WTC11 (cell line): ENCODE measurements around the gene SUMO1. TPM values are rescaled to one million over a fixed set of nuclear protein-coding genes. Genes with fewer than 3 reads are reported as not detected.

Source experiments
- ATAC-seq: fragments of 200-7000 bp; cut with Tn5 transposase; 2 replicates; pipeline ENCODE4 v1.10.0; 2021; ENCODE audit warnings: mild to moderate bottlenecking, moderate library complexity
- CTCF ChIA-PET: fragments of 300-600 bp; sonication (Branson Sonifier 250); formaldehyde crosslinking; loops from one replicate; lab custom pipeline; 2021; ENCODE audit warnings: antibody characterized with exemption; lab: Charles Lee
- POLR2A ChIA-PET: fragments of 350-600 bp; sonication (Branson Sonifier 250); formaldehyde crosslinking; loops from one replicate; lab custom pipeline; 2021; ENCODE audit warnings: antibody characterized with exemption; lab: Charles Lee
- DNase-seq: peaks from one replicate; pipeline ENCODE4 v3.0.0; 2021; ENCODE audit warnings: low spot score
- H3K27ac Mint-ChIP-seq: 2 replicates; pipeline ENCODE4 v1.8.0; 2021; ENCODE audit warnings: mixed read lengths
- H3K27me3 Mint-ChIP-seq: 2 replicates; pipeline ENCODE4 v1.8.0; 2021; ENCODE audit warnings: low read depth, mild to moderate bottlenecking, moderate library complexity, mixed read lengths
- H3K36me3 Mint-ChIP-seq: 2 replicates; pipeline ENCODE4 v1.8.0; 2021; ENCODE audit warnings: mixed read lengths
- H3K4me1 Mint-ChIP-seq: 2 replicates; pipeline ENCODE4 v1.8.0; 2022; ENCODE audit warnings: mixed read lengths
- H3K4me3 Mint-ChIP-seq: 2 replicates; pipeline ENCODE4 v1.8.0; 2021; ENCODE audit warnings: mild to moderate bottlenecking, moderate library complexity, mixed read lengths
- H3K9me3 Mint-ChIP-seq: 2 replicates; pipeline ENCODE4 v1.8.0; 2021; ENCODE audit warnings: mixed read lengths
- NFATC4 ChIP-seq: fragments of 250-450 bp; sonication (Bioruptor Pico); IDR thresholded peaks from 2 replicates; pipeline ENCODE4 v1.9.0; 2021; ENCODE audit warnings: mild to moderate bottlenecking
- NFYB ChIP-seq: sonication (generic); formaldehyde crosslinking; conservative IDR thresholded peaks from 2 replicates; pipeline ENCODE4 v1.8.0; 2022; ENCODE audit warnings: low read depth, missing genetic modification reagents
- NR2C2 ChIP-seq: sonication (generic); formaldehyde crosslinking; IDR thresholded peaks from 2 replicates; pipeline ENCODE4 v1.8.0; 2022; ENCODE audit warnings: mild to moderate bottlenecking, missing genetic modification reagents
- RORB ChIP-seq: fragments of 250-450 bp; sonication (Bioruptor Pico); IDR thresholded peaks from 2 replicates; pipeline ENCODE4 v1.9.0; 2021; ENCODE audit warnings: mild to moderate bottlenecking
- SMAD4 ChIP-seq: sonication (generic); formaldehyde crosslinking; IDR thresholded peaks from 2 replicates; pipeline ENCODE4 v1.8.0; 2022; ENCODE audit warnings: mild to moderate bottlenecking, missing genetic modification reagents
- SOX15 ChIP-seq: fragments of 250-450 bp; sonication (Bioruptor Pico); IDR thresholded peaks from 2 replicates; pipeline ENCODE4 v1.9.0; 2021; ENCODE audit warnings: mild to moderate bottlenecking
- ZNF232 ChIP-seq: sonication (generic); formaldehyde crosslinking; IDR thresholded peaks from 2 replicates; pipeline ENCODE4 v1.8.0; 2022; ENCODE audit warnings: mild to moderate bottlenecking, missing genetic modification reagents
- ZNF396 ChIP-seq: fragments of 250-450 bp; sonication (Bioruptor Pico); IDR thresholded peaks from 2 replicates; pipeline ENCODE4 v1.8.0; 2021; ENCODE audit warnings: mild to moderate bottlenecking, moderate library complexity, borderline replicate concordance
- total RNA-seq: library from RNA; stranded (reverse); gene quantifications from 3 replicates; pipeline ENCODE4 v1.2.3, GENCODE V29; 2021
- TF ChIP-seq, protein P1 (sequence below): sonication (generic); formaldehyde crosslinking; IDR thresholded peaks from 2 replicates; pipeline ENCODE4 v1.8.1; 2022; ENCODE audit warnings: low read depth, mild to moderate bottlenecking, moderate library complexity, missing genetic modification reagents, borderline replicate concordance
- TF ChIP-seq, protein P2 (sequence below): sonication (generic); formaldehyde crosslinking; IDR thresholded peaks from 2 replicates; pipeline ENCODE4 v1.8.1; 2022; ENCODE audit warnings: mild to moderate bottlenecking, missing genetic modification reagents, moderate library complexity, borderline replicate concordance
- TF ChIP-seq, protein P3 (sequence below): sonication (generic); formaldehyde crosslinking; IDR thresholded peaks from 2 replicates; pipeline ENCODE4 v1.8.1; 2023; ENCODE audit warnings: mild to moderate bottlenecking, missing genetic modification reagents, moderate library complexity
- TF ChIP-seq, protein P4 (sequence below): fragments of 200-600 bp; IDR thresholded peaks from 2 replicates; pipeline ENCODE4 v1.8.0; 2022; ENCODE audit warnings: antibody characterized with exemption
- TF ChIP-seq, protein P5 (sequence below): sonication (generic); formaldehyde crosslinking; IDR thresholded peaks from 2 replicates; pipeline ENCODE4 v1.8.1; 2023; ENCODE audit warnings: mild to moderate bottlenecking, missing genetic modification reagents, moderate library complexity
- TF ChIP-seq, protein P6 (sequence below): sonication (generic); formaldehyde crosslinking; IDR thresholded peaks from 2 replicates; pipeline ENCODE4 v1.8.0; 2023; ENCODE audit warnings: mild to moderate bottlenecking, missing genetic modification reagents
- TF ChIP-seq, protein P7 (sequence below): sonication (generic); formaldehyde crosslinking; IDR thresholded peaks from 2 replicates; pipeline ENCODE4 v1.8.0; 2022; ENCODE audit warnings: mild to moderate bottlenecking, missing genetic modification reagents
- TF ChIP-seq, protein P8 (sequence below): fragments of 250-450 bp; sonication (Bioruptor Pico); IDR thresholded peaks from 2 replicates; pipeline ENCODE4 v1.8.0; 2021; ENCODE audit warnings: mild to moderate bottlenecking

The SUMO1 gene
- total RNA-seq, 1 experiment from 2014 or later: 172 TPM

DNA sequence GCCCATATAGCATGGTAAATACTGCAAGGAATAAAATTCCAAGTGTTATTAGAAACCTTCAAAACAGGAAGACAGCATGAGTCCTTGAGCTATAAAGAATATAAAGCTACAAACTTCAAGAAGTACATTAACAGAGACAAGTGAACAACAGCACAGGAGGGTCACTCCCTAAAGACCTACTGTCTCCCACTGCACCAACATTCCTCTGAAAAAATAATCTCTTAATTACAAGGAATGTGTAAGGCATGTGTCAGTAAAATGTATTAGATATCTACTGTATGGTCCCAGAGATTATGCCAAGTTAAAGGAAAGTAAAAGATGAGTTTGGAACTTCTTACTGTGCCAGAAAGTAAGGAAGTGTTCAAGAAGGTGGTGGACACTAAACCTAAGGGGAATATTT lies 29.9 kb downstream of the SUMO1 start:
- H3K27me3 Mint-ChIP-seq: no peaks in the 10 kb centered on the region
- no peak overlapping the region for H3K4me3 Mint-ChIP-seq
- TF ChIP-seq, protein P1, sequence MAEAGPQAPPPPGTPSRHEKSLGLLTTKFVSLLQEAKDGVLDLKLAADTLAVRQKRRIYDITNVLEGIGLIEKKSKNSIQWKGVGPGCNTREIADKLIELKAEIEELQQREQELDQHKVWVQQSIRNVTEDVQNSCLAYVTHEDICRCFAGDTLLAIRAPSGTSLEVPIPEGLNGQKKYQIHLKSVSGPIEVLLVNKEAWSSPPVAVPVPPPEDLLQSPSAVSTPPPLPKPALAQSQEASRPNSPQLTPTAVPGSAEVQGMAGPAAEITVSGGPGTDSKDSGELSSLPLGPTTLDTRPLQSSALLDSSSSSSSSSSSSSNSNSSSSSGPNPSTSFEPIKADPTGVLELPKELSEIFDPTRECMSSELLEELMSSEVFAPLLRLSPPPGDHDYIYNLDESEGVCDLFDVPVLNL: no peak
- no peak for TF ChIP-seq ZNF232 (CRISPR knock-in tag)
- TF ChIP-seq ZNF396: no peak
- TF ChIP-seq, protein P2, sequence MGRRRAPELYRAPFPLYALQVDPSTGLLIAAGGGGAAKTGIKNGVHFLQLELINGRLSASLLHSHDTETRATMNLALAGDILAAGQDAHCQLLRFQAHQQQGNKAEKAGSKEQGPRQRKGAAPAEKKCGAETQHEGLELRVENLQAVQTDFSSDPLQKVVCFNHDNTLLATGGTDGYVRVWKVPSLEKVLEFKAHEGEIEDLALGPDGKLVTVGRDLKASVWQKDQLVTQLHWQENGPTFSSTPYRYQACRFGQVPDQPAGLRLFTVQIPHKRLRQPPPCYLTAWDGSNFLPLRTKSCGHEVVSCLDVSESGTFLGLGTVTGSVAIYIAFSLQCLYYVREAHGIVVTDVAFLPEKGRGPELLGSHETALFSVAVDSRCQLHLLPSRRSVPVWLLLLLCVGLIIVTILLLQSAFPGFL (CRISPR knock-in tag): no peak
- no peak for TF ChIP-seq NFYB (CRISPR knock-in tag)
- TF ChIP-seq, all 79 proteins: peak for 0
- ChIA-PET CTCF (no interaction called here), POLR2A (no interaction called here)
- DNase-seq: no peak
- Mint-ChIP-seq H3K36me3 (peaks cover 40% of the 10 kb centered on the region), H3K4me1 (no peaks in the 10 kb centered on the region), H3K27ac (peak overlapping the region; percentile 64; the same call in 1 of the 2 replicates), H3K9me3 (no peaks in the 10 kb centered on the region)
- no peak for ATAC-seq

DNA sequence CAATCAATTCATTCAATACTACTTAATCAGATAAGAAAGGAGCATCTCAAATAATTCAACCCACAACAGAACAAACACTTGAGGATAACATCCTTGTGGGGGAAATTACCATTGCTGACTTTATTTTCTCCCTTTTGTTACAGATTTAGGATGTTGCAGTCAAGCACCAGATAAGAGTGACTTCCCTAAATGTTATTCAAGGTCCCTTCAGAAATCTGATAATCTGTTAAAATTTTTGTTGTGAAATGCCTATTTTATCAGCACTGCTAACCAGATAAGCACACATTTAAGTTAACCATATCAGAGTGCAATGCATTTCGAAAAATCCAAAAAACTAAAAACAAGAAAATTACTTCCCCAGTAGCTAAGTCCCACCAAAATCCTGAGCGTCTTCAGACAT lies 33.5 kb downstream of the SUMO1 start:
- DNase-seq: no peak
- Mint-ChIP-seq H3K27me3 (no peaks in the 10 kb centered on the region), H3K36me3 (peaks cover 27% of the 10 kb centered on the region), H3K4me1 (no peaks in the 10 kb centered on the region), H3K9me3 (no peaks in the 10 kb centered on the region), H3K4me3 (no peak overlapping the region), H3K27ac (no peak overlapping the region)
- POLR2A ChIA-PET: no interaction called here
- CTCF ChIA-PET: no interaction called here
- TF ChIP-seq, protein P3, sequence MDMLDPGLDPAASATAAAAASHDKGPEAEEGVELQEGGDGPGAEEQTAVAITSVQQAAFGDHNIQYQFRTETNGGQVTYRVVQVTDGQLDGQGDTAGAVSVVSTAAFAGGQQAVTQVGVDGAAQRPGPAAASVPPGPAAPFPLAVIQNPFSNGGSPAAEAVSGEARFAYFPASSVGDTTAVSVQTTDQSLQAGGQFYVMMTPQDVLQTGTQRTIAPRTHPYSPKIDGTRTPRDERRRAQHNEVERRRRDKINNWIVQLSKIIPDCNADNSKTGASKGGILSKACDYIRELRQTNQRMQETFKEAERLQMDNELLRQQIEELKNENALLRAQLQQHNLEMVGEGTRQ: no peak
- TF ChIP-seq, protein P4, sequence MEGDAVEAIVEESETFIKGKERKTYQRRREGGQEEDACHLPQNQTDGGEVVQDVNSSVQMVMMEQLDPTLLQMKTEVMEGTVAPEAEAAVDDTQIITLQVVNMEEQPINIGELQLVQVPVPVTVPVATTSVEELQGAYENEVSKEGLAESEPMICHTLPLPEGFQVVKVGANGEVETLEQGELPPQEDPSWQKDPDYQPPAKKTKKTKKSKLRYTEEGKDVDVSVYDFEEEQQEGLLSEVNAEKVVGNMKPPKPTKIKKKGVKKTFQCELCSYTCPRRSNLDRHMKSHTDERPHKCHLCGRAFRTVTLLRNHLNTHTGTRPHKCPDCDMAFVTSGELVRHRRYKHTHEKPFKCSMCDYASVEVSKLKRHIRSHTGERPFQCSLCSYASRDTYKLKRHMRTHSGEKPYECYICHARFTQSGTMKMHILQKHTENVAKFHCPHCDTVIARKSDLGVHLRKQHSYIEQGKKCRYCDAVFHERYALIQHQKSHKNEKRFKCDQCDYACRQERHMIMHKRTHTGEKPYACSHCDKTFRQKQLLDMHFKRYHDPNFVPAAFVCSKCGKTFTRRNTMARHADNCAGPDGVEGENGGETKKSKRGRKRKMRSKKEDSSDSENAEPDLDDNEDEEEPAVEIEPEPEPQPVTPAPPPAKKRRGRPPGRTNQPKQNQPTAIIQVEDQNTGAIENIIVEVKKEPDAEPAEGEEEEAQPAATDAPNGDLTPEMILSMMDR: no peak
- TF ChIP-seq, protein P5, sequence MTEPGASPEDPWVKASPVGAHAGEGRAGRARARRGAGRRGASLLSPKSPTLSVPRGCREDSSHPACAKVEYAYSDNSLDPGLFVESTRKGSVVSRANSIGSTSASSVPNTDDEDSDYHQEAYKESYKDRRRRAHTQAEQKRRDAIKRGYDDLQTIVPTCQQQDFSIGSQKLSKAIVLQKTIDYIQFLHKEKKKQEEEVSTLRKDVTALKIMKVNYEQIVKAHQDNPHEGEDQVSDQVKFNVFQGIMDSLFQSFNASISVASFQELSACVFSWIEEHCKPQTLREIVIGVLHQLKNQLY (CRISPR knock-in tag): no peak
- TF ChIP-seq, protein P6, sequence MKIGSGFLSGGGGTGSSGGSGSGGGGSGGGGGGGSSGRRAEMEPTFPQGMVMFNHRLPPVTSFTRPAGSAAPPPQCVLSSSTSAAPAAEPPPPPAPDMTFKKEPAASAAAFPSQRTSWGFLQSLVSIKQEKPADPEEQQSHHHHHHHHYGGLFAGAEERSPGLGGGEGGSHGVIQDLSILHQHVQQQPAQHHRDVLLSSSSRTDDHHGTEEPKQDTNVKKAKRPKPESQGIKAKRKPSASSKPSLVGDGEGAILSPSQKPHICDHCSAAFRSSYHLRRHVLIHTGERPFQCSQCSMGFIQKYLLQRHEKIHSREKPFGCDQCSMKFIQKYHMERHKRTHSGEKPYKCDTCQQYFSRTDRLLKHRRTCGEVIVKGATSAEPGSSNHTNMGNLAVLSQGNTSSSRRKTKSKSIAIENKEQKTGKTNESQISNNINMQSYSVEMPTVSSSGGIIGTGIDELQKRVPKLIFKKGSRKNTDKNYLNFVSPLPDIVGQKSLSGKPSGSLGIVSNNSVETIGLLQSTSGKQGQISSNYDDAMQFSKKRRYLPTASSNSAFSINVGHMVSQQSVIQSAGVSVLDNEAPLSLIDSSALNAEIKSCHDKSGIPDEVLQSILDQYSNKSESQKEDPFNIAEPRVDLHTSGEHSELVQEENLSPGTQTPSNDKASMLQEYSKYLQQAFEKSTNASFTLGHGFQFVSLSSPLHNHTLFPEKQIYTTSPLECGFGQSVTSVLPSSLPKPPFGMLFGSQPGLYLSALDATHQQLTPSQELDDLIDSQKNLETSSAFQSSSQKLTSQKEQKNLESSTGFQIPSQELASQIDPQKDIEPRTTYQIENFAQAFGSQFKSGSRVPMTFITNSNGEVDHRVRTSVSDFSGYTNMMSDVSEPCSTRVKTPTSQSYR (CRISPR knock-in tag): no peak
- TF ChIP-seq NFATC4 (CRISPR knock-in tag) (no peak), NFYB (CRISPR knock-in tag) (no peak), RORB (CRISPR knock-in tag) (no peak), SOX15 (CRISPR knock-in tag) (no peak), NR2C2 (no peak), SMAD4 (no peak)
- TF ChIP-seq, protein P7, sequence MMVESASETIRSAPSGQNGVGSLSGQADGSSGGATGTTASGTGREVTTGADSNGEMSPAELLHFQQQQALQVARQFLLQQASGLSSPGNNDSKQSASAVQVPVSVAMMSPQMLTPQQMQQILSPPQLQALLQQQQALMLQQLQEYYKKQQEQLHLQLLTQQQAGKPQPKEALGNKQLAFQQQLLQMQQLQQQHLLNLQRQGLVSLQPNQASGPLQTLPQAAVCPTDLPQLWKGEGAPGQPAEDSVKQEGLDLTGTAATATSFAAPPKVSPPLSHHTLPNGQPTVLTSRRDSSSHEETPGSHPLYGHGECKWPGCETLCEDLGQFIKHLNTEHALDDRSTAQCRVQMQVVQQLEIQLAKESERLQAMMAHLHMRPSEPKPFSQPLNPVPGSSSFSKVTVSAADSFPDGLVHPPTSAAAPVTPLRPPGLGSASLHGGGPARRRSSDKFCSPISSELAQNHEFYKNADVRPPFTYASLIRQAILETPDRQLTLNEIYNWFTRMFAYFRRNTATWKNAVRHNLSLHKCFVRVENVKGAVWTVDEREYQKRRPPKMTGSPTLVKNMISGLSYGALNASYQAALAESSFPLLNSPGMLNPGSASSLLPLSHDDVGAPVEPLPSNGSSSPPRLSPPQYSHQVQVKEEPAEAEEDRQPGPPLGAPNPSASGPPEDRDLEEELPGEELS: no peak
- TF ChIP-seq, protein P8, sequence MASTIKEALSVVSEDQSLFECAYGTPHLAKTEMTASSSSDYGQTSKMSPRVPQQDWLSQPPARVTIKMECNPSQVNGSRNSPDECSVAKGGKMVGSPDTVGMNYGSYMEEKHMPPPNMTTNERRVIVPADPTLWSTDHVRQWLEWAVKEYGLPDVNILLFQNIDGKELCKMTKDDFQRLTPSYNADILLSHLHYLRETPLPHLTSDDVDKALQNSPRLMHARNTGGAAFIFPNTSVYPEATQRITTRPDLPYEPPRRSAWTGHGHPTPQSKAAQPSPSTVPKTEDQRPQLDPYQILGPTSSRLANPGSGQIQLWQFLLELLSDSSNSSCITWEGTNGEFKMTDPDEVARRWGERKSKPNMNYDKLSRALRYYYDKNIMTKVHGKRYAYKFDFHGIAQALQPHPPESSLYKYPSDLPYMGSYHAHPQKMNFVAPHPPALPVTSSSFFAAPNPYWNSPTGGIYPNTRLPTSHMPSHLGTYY (CRISPR knock-in tag): no peak
- ATAC-seq: no peak
